NB4 (cell line): ENCODE results near the gene PLAC1.

ENCODE experiments used
- DNase-seq: peaks from one replicate; pipeline ENCODE4 v3.0.0; 2010; ENCODE audit warnings: low read depth
- H3K4me3 ChIP-seq: one replicate; pipeline ENCODE4 v1.5.1; 2011; ENCODE audit warnings: mild to moderate bottlenecking, low read depth, low read length, moderate library complexity
- MYC ChIP-seq: IDR thresholded peaks from 2 replicates; pipeline ENCODE4 v1.6.1; 2011; ENCODE audit warnings: low read depth, low read length
- POLR2A ChIP-seq: IDR thresholded peaks from 2 replicates; pipeline ENCODE4 v1.6.1; 2011; ENCODE audit warnings: mild to moderate bottlenecking; ENCODE audit not compliant: insufficient read length; ENCODE audit errors: extremely low read depth
- TF ChIP-seq, protein P1 (sequence below): IDR thresholded peaks from one replicate; pipeline ENCODE4 v1.5.1; 2012; ENCODE audit warnings: low read depth, low read length
- TF ChIP-seq, protein P2 (sequence below): IDR thresholded peaks from 2 replicates; pipeline ENCODE4 v1.6.1; 2011; ENCODE audit warnings: low read depth, low read length

Gene PLAC1

DNA sequence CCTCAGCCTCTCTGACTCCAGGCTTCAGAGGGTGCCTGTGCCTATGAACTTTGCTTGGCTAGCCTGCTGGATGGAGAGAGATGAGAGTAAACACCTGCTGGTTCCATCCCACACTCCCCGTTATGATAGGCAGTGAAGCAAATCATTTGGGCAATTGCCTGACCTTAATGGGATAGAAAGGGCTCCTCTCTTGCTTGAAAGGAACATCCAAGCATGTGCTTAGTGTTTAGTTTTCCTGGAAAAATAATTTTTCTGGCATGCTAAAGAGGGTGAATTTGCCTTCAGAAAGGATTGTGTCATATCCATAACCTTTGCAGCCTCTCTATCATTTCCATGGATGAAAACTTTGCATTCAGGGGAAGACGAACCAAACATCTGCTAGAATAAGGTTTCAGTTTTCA lies 10.8 kb downstream of the PLAC1 start:
- H3K4me3 ChIP-seq, result no peak overlapping the region
- TF ChIP-seq, protein P1, sequence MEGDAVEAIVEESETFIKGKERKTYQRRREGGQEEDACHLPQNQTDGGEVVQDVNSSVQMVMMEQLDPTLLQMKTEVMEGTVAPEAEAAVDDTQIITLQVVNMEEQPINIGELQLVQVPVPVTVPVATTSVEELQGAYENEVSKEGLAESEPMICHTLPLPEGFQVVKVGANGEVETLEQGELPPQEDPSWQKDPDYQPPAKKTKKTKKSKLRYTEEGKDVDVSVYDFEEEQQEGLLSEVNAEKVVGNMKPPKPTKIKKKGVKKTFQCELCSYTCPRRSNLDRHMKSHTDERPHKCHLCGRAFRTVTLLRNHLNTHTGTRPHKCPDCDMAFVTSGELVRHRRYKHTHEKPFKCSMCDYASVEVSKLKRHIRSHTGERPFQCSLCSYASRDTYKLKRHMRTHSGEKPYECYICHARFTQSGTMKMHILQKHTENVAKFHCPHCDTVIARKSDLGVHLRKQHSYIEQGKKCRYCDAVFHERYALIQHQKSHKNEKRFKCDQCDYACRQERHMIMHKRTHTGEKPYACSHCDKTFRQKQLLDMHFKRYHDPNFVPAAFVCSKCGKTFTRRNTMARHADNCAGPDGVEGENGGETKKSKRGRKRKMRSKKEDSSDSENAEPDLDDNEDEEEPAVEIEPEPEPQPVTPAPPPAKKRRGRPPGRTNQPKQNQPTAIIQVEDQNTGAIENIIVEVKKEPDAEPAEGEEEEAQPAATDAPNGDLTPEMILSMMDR, result no peak
- TF ChIP-seq MYC (no peak), POLR2A (no peak)
- TF ChIP-seq, protein P2, sequence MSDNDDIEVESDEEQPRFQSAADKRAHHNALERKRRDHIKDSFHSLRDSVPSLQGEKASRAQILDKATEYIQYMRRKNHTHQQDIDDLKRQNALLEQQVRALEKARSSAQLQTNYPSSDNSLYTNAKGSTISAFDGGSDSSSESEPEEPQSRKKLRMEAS, result no peak
- DNase-seq, result no peak

DNA sequence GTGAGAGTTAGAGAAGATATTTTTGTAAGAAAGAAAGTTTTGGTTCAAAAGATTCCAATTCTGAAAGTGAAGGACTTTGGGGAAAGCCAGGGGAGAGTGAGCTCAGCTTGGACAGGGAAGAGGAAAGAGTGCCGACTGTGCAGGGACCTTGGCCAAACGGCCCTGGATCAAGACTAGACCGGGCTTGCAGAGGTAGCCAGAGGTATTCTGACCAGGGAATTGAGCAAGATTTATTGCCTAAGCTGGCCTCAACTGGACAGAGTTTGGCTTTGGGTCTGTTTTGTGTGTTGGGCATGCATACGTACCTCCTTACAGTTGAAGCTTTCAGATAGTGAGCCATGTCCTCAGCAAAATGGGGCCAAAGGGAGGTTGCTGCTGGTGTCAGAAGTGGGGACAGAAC lies 11.6 kb downstream of the PLAC1 start:
- no peak for DNase-seq
- TF ChIP-seq POLR2A, result no peak
- TF ChIP-seq, protein P2, result no peak
- no peak for TF ChIP-seq MYC
- TF ChIP-seq, protein P1, result no peak
- H3K4me3 ChIP-seq, result no peak overlapping the region

DNA sequence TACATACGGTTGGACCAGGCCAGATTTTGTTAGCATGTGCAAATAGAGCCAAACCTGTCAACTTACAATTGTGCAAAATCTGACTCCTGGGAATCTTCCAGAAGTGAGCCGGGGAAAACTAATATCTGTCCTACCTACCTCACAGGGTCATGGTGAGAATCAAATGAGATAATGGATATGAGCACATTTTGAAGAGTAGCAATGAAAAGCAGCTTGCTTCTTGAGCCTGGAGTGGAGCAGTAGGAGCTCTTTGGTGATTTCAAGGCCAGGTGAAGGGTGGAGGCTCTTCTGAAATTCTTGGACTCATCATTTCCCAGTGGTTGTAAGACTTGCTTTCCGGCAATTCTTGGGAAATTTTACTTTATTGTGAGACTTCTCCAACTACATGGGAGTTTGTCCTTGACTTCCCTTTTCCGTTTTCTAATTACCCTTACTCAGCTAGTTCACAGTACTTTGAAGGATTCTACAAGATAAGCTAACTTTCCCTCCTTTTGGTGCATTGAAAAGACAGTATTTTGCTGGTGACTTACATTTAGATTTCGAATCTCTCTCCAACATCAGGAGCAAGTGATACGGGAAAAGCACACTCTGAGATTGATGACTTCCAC lies 12.2 kb downstream of the PLAC1 start:
- DNase-seq, result no peak
- TF ChIP-seq MYC (no peak), POLR2A (no peak)
- TF ChIP-seq, protein P2, result no peak
- TF ChIP-seq, protein P1, result no peak

DNA sequence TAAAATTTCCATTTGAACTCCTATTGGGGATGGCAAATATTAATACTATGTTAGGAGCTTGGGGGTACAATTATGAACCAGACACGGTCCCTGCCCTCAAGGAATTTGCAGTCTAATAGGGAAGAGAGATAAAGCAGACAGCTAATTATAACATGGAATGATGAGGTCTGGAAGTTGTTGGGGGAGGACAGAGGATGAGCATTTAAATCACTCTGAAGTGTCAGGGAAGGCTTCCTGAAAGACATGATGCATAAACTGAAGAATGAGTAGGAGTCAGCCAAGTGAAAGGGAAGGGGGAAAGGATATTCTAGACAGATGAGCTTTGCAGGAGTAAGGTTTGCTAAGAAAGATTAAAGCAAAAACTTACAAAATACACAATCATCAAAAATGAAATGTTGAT lies 15.9 kb downstream of the PLAC1 start:
- DNase-seq, result no peak
- H3K4me3 ChIP-seq, result no peak overlapping the region
- TF ChIP-seq POLR2A (no peak), MYC (no peak)
- TF ChIP-seq, protein P2, result no peak
- TF ChIP-seq, protein P1, result no peak

More for the DNA sequence above, 12.2 kb downstream of the PLAC1 start:
- no peak overlapping the region for H3K4me3 ChIP-seq

DNA sequence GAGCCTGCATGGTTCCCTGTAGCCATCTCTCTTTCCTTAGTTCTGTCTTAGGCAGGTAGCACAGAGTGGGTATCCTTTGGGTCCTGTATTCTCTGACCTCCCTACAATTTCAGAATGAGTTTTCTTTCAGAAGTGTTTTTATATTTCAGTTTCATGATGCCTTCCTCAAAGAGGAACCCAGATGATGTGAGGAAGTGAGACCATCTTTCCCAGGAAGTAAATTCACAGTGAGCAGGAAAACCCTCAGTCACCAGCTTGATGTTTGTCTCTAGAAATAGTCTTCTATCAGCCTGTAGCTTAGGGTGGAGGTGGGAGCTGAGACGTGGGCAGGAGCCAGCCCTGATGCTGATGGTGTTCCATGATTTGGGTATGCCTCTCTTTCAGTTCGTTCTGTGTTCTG lies 16.9 kb downstream of the PLAC1 start:
- TF ChIP-seq POLR2A (no peak), MYC (no peak)
- TF ChIP-seq, protein P1, result no peak
- H3K4me3 ChIP-seq, result no peak overlapping the region
- DNase-seq, result no peak

DNA sequence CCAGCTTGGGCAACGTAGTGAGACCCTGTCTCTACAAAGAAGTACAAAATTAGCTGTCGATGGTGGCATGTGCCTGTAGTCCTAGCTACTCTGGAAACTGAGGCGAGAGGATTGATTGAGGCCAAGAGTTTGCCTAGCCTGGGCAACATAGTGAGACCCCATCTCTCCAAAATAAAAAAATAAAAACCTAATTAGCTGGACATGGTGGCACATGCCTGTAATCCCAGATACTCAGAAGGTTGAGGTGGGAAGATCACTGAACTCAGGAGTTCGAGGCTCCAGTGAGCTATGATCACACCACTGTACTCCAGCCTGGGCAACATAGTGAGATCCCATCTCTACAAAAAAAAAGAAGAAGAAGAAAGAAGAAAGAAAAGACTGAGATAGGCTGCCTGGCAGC lies 17.4 kb downstream of the PLAC1 start:
- TF ChIP-seq, protein P2, result no peak
- no peak for TF ChIP-seq MYC
- DNase-seq, result no peak
- H3K4me3 ChIP-seq, result no peak overlapping the region
